DND-41 (cell line): ENCODE results near the gene TIMD4.

ENCODE experiments used
- ATAC-seq: fragments of 200-7000 bp; cut with Tn5 transposase; 3 replicates; pipeline ENCODE4 v1.9.1; 2021; ENCODE audit warnings: low read depth; ENCODE audit not compliant: insufficient read depth
- DNase-seq: peaks from one replicate; pipeline ENCODE4 v3.0.0-alpha.2; 2020
- H2AFZ ChIP-seq: 2 replicates; pipeline ENCODE4 v1.6.0; 2012; ENCODE audit warnings: low read depth, low read length
- H3K27ac ChIP-seq: 2 replicates; pipeline ENCODE4 v1.5.1; 2012; ENCODE audit warnings: low read length, inconsistent platforms
- H3K27me3 ChIP-seq: fragments of 200-600 bp; sonication (generic); 2 replicates; pipeline ENCODE4 v1.6.0; 2012; ENCODE audit warnings: low read length, mild to moderate bottlenecking, inconsistent platforms; ENCODE audit not compliant: insufficient read depth, poor library complexity
- H3K36me3 ChIP-seq: 2 replicates; pipeline ENCODE4 v1.5.1; 2012; ENCODE audit warnings: low read length, inconsistent platforms; ENCODE audit not compliant: insufficient read depth
- H3K4me1 ChIP-seq: 2 replicates; pipeline ENCODE4 v1.5.1; 2012; ENCODE audit warnings: mild to moderate bottlenecking, low read length; ENCODE audit not compliant: insufficient read depth
- H3K4me2 ChIP-seq: 2 replicates; pipeline ENCODE4 v1.6.0; 2012; ENCODE audit warnings: mild to moderate bottlenecking, moderate library complexity, low read length, inconsistent platforms; ENCODE audit not compliant: insufficient read depth
- H3K4me3 ChIP-seq, 2 experiments: fragments of 200-600 bp in 1 of 2; shearing (Covaris generic) in 1 of 2; 2 replicates each; pipeline ENCODE4 v1.5.1; 2012 to 2016; ENCODE audit warnings: inconsistent platforms in 2 of 2, low read length in 2 of 2, mild to moderate bottlenecking in 2 of 2, low read depth in 1 of 2, moderate library complexity in 1 of 2
- H3K79me2 ChIP-seq: 2 replicates; pipeline ENCODE4 v1.6.0; 2012; ENCODE audit warnings: low read length, inconsistent platforms; ENCODE audit not compliant: insufficient read depth
- H3K9ac ChIP-seq: 2 replicates; pipeline ENCODE4 v1.6.0; 2012; ENCODE audit warnings: low read depth, mild to moderate bottlenecking, inconsistent platforms, low read length, moderate library complexity
- H3K9me3 ChIP-seq: 2 replicates; pipeline ENCODE4 v1.5.1; 2012; ENCODE audit warnings: low read length, moderate library complexity, mild to moderate bottlenecking, inconsistent platforms; ENCODE audit not compliant: insufficient read depth, severe bottlenecking
- H4K20me1 ChIP-seq: 2 replicates; pipeline ENCODE4 v1.6.0; 2012; ENCODE audit warnings: low read length; ENCODE audit not compliant: insufficient read depth
- EZH2 ChIP-seq: IDR thresholded peaks from 3 replicates; pipeline ENCODE4 v1.6.1; 2012; ENCODE audit warnings: borderline replicate concordance, low read depth, mild to moderate bottlenecking, moderate library complexity, low read length, inconsistent platforms; ENCODE audit not compliant: severe bottlenecking
- TF ChIP-seq, protein P1 (sequence below): IDR thresholded peaks from 2 replicates; pipeline ENCODE4 v1.5.1; 2012; ENCODE audit warnings: borderline replicate concordance, low read length, moderate library complexity, mild to moderate bottlenecking; ENCODE audit not compliant: poor library complexity, severe bottlenecking; ENCODE audit errors: extremely low read depth

The TIMD4 gene

DNA sequence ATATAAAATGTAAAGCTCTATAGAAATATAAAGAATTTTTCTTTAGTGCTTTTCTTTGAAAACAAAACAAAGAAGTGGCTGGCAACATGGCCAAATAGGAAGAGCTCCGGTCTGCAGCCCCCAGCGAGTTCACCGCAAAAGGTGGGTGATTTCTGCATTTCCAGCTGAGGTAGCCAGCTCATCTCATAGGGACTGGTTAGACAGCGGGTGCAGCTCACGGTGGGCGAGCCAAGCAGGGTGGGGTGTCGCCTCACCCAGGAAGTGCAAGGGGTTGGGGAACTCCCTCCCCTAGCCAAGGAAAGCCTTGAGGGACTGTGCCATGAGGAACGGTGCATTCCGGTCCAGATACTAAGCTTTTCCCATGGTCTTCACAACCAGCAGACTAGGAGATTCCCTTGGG is 21.0 kb upstream of the TIMD4 start:
- no peaks in the 10 kb centered on the region for H3K36me3 ChIP-seq
- DNase-seq (no peak), ATAC-seq (no peak)
- H3K4me1 ChIP-seq: no peaks in the 10 kb centered on the region
- no peak overlapping the region for H3K4me3 ChIP-seq
- TF ChIP-seq, protein P1, sequence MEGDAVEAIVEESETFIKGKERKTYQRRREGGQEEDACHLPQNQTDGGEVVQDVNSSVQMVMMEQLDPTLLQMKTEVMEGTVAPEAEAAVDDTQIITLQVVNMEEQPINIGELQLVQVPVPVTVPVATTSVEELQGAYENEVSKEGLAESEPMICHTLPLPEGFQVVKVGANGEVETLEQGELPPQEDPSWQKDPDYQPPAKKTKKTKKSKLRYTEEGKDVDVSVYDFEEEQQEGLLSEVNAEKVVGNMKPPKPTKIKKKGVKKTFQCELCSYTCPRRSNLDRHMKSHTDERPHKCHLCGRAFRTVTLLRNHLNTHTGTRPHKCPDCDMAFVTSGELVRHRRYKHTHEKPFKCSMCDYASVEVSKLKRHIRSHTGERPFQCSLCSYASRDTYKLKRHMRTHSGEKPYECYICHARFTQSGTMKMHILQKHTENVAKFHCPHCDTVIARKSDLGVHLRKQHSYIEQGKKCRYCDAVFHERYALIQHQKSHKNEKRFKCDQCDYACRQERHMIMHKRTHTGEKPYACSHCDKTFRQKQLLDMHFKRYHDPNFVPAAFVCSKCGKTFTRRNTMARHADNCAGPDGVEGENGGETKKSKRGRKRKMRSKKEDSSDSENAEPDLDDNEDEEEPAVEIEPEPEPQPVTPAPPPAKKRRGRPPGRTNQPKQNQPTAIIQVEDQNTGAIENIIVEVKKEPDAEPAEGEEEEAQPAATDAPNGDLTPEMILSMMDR: no peak
- no peak for TF ChIP-seq EZH2
- no peak overlapping the region for H2AFZ ChIP-seq
- H3K9me3 ChIP-seq: no peaks in the 10 kb centered on the region
- no peak overlapping the region for H3K9ac ChIP-seq
- H3K79me2 ChIP-seq: no peaks in the 10 kb centered on the region
- H3K27ac ChIP-seq: no peak overlapping the region
- H3K27me3 ChIP-seq: no peaks in the 10 kb centered on the region
- H4K20me1 ChIP-seq: no peaks in the 10 kb centered on the region
- no peak overlapping the region for H3K4me2 ChIP-seq

DNA sequence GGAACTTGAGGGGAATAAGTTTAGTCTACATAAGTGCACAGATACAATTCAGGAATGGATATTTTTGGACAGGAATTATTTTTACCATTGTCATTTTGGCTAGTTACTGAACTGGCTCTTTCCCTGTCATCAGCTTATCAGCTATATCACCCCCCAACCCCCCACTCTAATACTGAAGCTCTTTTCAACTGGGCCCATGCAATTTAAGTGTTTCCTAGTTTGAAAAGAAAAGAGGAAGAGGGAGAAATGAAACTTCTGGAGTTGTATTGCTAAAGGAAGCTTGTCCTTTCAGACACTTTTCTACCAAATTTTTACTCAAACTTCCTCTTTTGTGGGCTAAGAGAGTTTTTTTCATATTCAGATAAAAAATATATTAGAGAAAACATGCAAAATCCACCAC is 18.5 kb upstream of the TIMD4 start:
- Histone ChIP-seq H4K20me1 (no peaks in the 10 kb centered on the region), H3K79me2 (no peaks in the 10 kb centered on the region), H3K36me3 (no peaks in the 10 kb centered on the region), H3K27ac (no peak overlapping the region), H2AFZ (no peak overlapping the region), H3K4me2 (no peak overlapping the region), H3K4me3 (no peak overlapping the region), H3K27me3 (no peaks in the 10 kb centered on the region), H3K9me3 (no peaks in the 10 kb centered on the region), H3K9ac (no peak overlapping the region), H3K4me1 (no peaks in the 10 kb centered on the region)
- TF ChIP-seq EZH2: no peak
- TF ChIP-seq, protein P1: no peak
- ATAC-seq: no peak
- no peak for DNase-seq

DNA sequence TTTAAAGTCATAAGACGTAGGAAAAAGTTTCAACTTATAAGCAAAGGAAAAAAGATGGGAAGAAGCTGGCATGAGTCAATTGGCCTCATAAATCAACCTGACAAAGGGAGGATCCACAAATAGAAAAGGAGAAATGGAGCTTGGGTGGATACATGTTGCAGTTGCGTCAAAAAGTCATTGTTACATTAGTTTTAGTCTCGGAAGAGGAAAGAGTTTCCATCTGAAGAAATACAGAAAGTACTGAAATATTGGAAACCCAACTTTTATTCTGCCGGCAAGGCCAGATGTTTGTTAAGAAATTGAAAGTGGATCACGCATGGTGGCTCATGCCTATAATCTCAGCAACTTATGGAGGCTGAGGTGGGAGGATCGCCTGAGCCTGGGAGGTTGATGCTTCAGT is 11.3 kb upstream of the TIMD4 start:
- Histone ChIP-seq H3K27ac (no peak overlapping the region), H3K36me3 (no peaks in the 10 kb centered on the region), H3K4me3 (no peak overlapping the region), H3K79me2 (no peaks in the 10 kb centered on the region), H2AFZ (no peak overlapping the region), H3K9ac (no peak overlapping the region), H3K9me3 (no peaks in the 10 kb centered on the region), H3K4me2 (no peak overlapping the region), H4K20me1 (no peaks in the 10 kb centered on the region), H3K27me3 (no peaks in the 10 kb centered on the region), H3K4me1 (no peaks in the 10 kb centered on the region)
- TF ChIP-seq, protein P1: no peak
- TF ChIP-seq EZH2: no peak
- DNase-seq (no peak), ATAC-seq (no peak)
